NCI-H748 (cell line): ENCODE measurements around the gene GATA2.

ENCODE experiments used
- DNase-seq: peaks from one replicate; lab custom pipeline; 2025; ENCODE audit not compliant: unreplicated experiment; lab: John Stamatoyannopoulos, UW

Gene GATA2

GRCh38 chr3:128457937-128458336 lies 35.1 kb downstream of the GATA2 start:
- DNase-seq: no peak

- DNase-seq: peak; percentile 39
These were observed 36.0 kb downstream of the GATA2 start for GRCh38 chr3:128456776-128457715.

GRCh38 chr3:128455786-128456748 lies 36.9 kb downstream of the GATA2 start:
- DNase-seq: no peak

GRCh38 chr3:128455116-128455515 lies 37.9 kb downstream of the GATA2 start:
- no peak for DNase-seq

GRCh38 chr3:128454310-128454618 lies 38.7 kb downstream of the GATA2 start:
- DNase-seq: no peak

- no peak for DNase-seq
These were observed 39.3 kb downstream of the GATA2 start for GRCh38 chr3:128453501-128454309.

- DNase-seq: no peak
These were observed 40.2 kb downstream of the GATA2 start for GRCh38 chr3:128452678-128453275.

GRCh38 chr3:128452120-128452519 lies 40.9 kb downstream of the GATA2 start:
- no peak for DNase-seq

GRCh38 chr3:128449111-128449638 lies 43.8 kb downstream of the GATA2 start:
- DNase-seq: no peak

GRCh38 chr3:128448491-128448890 lies 44.5 kb downstream of the GATA2 start:
- no peak for DNase-seq

- DNase-seq: no peak
These were observed 45.4 kb downstream of the GATA2 start for GRCh38 chr3:128447561-128448013.

- no peak for DNase-seq
These were observed 46.2 kb downstream of the GATA2 start for GRCh38 chr3:128446821-128447220.

GRCh38 chr3:128445357-128445756 lies 47.6 kb downstream of the GATA2 start:
- no peak for DNase-seq

- DNase-seq: no peak
These were observed 49.2 kb downstream of the GATA2 start for GRCh38 chr3:128443771-128444170.

GRCh38 chr3:128442949-128443348 lies 50.1 kb downstream of the GATA2 start:
- DNase-seq: no peak

- no peak for DNase-seq
These were observed 50.9 kb downstream of the GATA2 start for GRCh38 chr3:128442070-128442469.

- no peak for DNase-seq
These were observed 53.8 kb downstream of the GATA2 start for GRCh38 chr3:128439226-128439625.

GRCh38 chr3:128438488-128439072 lies 54.4 kb downstream of the GATA2 start:
- peak; percentile 18 for DNase-seq

- DNase-seq: no peak
These were observed 56.8 kb downstream of the GATA2 start for GRCh38 chr3:128436214-128436613.

GRCh38 chr3:128435561-128435960 lies 57.4 kb downstream of the GATA2 start:
- DNase-seq: no peak
